GM18499 (cell line): Measurements from ENCODE around the gene ERO1A.

ENCODE experiments used
- ATAC-seq: cut with Tn5 transposase; IDR thresholded peaks from one replicate; pipeline ENCODE4 v1.9.1; 2021; ENCODE audit warnings: moderate number of reproducible peaks; ENCODE audit not compliant: insufficient read depth, unreplicated experiment

ERO1A gene

GRCh38 chr14:52610187-52610586 is 85.2 kb downstream of the ERO1A start:
- ATAC-seq: no peak

DNA sequence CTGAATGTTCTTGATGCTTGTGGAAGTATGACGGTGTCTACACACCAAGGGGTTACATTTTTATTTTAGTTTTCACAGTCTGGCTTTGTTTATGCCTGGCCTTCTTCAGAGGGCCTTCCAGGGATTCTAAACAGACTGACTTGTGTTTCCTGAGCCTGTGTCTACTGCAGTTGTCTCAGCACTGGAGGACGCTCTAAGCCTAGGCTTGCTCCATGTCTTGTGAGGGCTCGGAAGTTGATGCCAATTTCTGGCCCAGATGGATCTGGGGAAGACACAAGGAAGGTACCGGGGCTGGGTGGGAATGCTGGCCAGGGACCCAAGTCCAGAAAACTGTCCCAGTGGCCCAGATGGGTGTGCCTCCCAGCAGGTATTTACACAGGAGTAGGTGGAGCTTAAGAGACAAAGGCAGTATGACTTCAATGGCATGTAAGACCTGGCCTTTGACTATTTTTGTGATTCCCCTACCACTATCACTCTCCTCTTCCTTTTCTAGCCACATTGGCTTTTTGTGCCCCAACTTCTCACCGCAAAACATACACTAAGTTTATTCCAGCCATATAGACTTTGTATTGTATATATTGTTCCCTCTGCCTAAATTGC is 85.8 kb downstream of the ERO1A start:
- no peak for ATAC-seq

DNA sequence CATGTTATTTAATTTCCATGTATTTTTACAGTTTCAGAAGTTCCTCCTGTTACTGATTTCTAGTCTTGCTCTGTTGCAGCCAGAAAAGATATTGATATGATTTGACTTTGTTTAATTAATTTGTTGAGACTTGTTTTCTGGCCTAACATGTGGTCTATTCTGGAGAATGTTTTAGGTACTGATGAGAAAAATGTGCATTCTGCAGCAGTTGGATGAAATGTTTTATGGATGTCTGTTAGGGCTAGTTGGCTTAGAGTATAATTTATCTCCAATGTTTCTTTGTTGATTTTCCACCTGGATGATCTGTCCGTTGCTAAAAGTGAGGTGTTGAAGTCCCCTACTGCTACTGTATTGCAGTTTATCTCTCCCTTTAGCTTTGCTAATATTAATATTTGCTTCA is 88.3 kb downstream of the ERO1A start:
- ATAC-seq: no peak

DNA sequence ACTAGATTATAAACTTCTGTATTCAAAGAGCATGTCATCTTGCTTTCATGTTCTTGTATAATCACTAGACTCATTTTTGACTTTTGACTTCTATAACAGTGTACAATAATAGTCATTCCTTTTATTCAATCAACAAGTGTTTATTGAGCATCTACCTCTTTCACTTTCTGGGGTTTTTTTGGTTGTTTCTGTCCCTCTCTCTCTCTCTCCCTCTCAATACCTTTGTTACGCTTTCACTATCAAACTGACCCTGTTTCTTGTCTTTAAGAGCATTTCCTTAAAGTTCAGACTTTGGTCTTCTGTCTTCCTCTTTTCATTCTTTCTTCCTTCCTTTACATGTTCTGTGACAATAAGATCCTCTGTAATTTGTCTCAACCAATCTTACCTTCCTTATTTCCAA is 93.2 kb downstream of the ERO1A start:
- no peak for ATAC-seq

- no peak for ATAC-seq
These were observed 95.4 kb downstream of the ERO1A start for GRCh38 chr14:52599974-52600373.

- no peak for ATAC-seq
These were observed 96.8 kb downstream of the ERO1A start for GRCh38 chr14:52598568-52598967.

GRCh38 chr14:52596861-52597260 is 98.5 kb downstream of the ERO1A start:
- ATAC-seq: no peak

DNA sequence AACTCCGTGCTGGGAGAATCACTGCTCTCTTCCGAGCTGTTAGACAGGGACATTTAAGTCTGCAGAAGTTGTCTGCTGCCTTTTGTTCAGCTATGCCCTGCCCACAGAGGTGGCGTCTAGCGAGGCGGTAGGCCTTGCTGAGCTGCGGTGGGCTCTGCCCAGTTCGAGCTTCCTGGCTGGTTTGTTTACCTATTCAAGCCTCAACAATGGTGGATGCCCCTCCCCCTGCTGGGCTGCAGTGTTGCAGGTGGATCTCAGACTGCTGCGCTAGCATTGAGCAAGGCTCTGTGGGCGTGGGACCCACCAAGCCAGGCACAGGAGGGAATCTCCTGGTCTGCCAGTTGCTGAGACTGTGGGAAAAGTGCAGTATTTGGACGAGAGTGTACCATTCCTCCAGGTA is 99.0 kb downstream of the ERO1A start:
- no peak for ATAC-seq

DNA sequence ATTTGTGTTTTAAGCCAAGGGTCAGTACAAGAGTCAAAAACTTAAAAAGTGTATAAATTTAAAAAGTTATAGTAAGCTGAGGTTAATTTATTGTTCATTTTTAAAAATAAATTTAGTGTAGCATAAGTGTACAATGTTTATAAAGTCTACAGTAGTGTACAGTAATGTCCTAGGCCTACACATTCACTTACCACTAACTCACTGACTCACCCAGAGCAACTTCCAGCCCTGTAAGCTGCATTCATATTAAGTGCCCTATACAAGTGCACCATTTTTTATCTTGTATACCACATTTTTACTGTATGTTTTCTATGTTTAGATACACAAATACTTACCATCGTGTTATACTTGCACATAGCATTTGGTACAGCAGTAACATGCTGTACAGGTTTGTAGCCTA is 105.0 kb downstream of the ERO1A start:
- no peak for ATAC-seq
